ENCODE data around the gene PLA2G2C. TPM values are rescaled to one million over a fixed set of nuclear protein-coding genes. Genes with fewer than 3 reads are reported as not detected.
A peak's percentile ranks its signal among the peaks of the same experiment; 100 is the strongest.

Gene PLA2G2C
- polyA plus RNA-seq, 4 donors, result 0.01 TPM; not detected in 3

DNA sequence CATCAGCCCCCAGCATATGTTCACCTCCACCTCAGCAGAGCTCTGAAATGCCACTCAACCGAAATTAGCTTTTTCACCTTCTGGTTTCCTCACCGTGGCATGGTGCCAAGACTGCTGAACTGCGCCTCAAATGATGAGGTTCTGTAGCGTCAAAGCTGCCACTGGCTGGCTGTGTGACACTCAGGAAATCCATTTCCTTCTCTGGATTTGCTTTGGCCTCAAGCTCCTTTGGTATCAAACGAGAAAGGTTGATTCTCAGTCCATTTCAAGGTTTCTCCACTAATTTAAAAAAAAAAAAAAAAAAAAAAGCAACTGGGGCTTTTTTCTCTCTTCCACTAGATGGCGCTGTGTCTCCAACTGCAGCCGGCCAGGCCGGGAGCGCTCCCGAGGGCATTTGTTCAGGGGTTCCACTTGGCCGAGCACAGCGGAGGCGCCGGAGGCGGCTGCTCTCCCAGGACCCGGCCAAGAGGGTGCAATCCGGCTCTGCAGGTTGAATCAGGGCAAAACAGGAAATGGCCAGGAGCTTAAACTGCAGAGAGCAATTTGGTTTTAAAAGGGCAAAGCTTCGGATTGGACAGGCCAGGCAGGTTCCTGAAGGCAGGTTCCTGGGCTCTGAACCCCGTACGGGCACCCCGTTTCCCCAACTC lies 26.5 kb upstream of the PLA2G2C start:
- FAIRE-seq (no peak), DNase-seq (peak; percentile 70 to 75)
- no peak overlapping the region for H3K27ac ChIP-seq (ENCODE audit: low read depth in 1 of 3, low read length in 2 of 3)
- H3K4me3 ChIP-seq (ENCODE audit: low read depth in 1 of 3, low read length in 3 of 3), result no peak overlapping the region
- peaks cover 0 to 3% of the 10 kb centered on the region in 2 donors for H3K9me3 ChIP-seq (ENCODE audit: control insufficient read depth in 2 of 2, insufficient read depth in 1 of 2, low read depth in 1 of 2, low read length in 1 of 2)
- 2 to 4% (median 2%) methylated on average over 21 of the region's 21 CpGs for WGBS, 3 donors
- H3K4me1 ChIP-seq (ENCODE audit: control insufficient read depth in 3 of 3, insufficient read depth in 2 of 3, low read depth in 1 of 3, low read length in 2 of 3), result peaks cover 0 to 3% (median 3%) of the 10 kb centered on the region in 3 donors
- no peaks in the 10 kb centered on the region for H3K36me3 ChIP-seq (ENCODE audit: control insufficient read depth in 3 of 3, insufficient read depth in 2 of 3, low read depth in 1 of 3, low read length in 3 of 3)
- H3K27me3 ChIP-seq (ENCODE audit: control insufficient read depth in 3 of 3, insufficient read depth in 3 of 3, low read length in 3 of 3), result peaks cover 0 to 7% (median 4%) of the 10 kb centered on the region in 3 donors

DNA sequence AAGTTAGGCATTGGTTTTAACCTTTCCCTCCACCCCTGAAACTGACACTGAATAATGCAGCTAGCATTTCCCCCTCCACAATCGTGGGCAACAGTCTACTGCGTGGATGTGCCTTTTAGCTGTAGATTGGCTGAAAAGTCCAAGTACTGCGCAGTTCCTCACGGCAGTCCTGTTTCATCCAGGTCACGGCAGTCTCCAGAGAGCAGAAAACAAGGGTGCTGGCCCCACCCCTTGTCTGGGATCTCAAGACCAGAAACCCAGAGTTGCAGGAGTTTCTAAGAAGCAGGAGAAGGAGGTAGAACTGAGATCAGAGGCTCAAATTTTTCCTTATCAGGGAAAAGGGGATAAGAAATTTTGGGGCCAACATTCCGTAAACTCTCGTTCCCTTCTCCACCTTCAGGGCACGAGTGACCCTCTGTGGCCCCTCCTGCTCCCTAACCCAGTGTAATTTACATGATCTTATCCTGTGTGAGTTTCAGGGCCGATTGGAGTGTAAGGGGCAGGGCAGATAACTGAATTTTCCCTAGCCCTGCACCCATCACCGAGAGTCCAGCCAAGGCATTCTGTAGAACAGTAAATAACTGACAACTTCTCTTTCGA lies 25.9 kb upstream of the PLA2G2C start:
- Histone ChIP-seq H3K4me1 (ENCODE audit: control insufficient read depth in 3 of 3, insufficient read depth in 2 of 3, low read depth in 1 of 3, low read length in 2 of 3) (peaks cover 0 to 3% (median 3%) of the 10 kb centered on the region in 3 donors), H3K4me3 (ENCODE audit: low read depth in 1 of 3, low read length in 3 of 3) (no peak overlapping the region), H3K9me3 (ENCODE audit: control insufficient read depth in 2 of 2, insufficient read depth in 1 of 2, low read depth in 1 of 2, low read length in 1 of 2) (peaks cover 0 to 3% of the 10 kb centered on the region in 2 donors), H3K36me3 (ENCODE audit: control insufficient read depth in 3 of 3, insufficient read depth in 2 of 3, low read depth in 1 of 3, low read length in 3 of 3) (no peaks in the 10 kb centered on the region), H3K27ac (ENCODE audit: low read depth in 1 of 3, low read length in 2 of 3) (no peak overlapping the region), H3K27me3 (ENCODE audit: control insufficient read depth in 3 of 3, insufficient read depth in 3 of 3, low read length in 3 of 3) (peaks cover 0 to 7% (median 4%) of the 10 kb centered on the region in 3 donors)
- 45 to 57% (median 46%) methylated on average over 11 of the region's 11 CpGs for WGBS, 3 donors
- FAIRE-seq (no peak), DNase-seq (no peak)

DNA sequence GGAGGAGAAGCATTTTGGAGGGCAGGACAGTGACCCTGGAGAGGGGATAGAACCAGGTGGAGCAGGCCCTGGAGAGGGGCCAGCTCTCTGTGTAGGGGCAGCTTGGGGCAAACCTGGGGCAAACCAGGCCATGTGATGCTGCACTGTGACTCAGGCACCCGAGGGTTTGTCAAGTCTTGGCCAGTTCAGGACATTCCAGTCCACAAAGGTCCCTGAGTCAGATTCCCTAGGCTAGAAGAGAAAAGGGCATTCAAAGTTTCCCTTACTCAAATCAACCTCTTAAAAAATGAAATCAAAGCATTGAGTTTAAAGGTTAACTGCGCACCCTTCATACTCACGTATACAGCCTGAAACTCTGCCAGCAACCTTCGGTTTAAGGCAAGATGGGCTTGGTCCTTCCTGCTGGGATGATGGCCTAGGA lies 25.2 kb upstream of the PLA2G2C start:
- Histone ChIP-seq H3K36me3 (ENCODE audit: control insufficient read depth in 3 of 3, insufficient read depth in 2 of 3, low read depth in 1 of 3, low read length in 3 of 3) (no peaks in the 10 kb centered on the region), H3K27ac (ENCODE audit: low read depth in 1 of 3, low read length in 2 of 3) (no peak overlapping the region), H3K4me3 (ENCODE audit: low read depth in 1 of 3, low read length in 3 of 3) (no peak overlapping the region), H3K27me3 (ENCODE audit: control insufficient read depth in 3 of 3, insufficient read depth in 3 of 3, low read length in 3 of 3) (peaks cover 0 to 7% (median 4%) of the 10 kb centered on the region in 3 donors), H3K9me3 (ENCODE audit: control insufficient read depth in 2 of 2, insufficient read depth in 1 of 2, low read depth in 1 of 2, low read length in 1 of 2) (peaks cover 0 to 3% of the 10 kb centered on the region in 2 donors), H3K4me1 (ENCODE audit: control insufficient read depth in 3 of 3, insufficient read depth in 2 of 3, low read depth in 1 of 3, low read length in 2 of 3) (peaks cover 0 to 3% (median 3%) of the 10 kb centered on the region in 3 donors)
- DNase-seq (peak in 1 of 2 donors; percentile 80), FAIRE-seq (no peak)
- WGBS, 3 donors, result 9 to 35% (median 13%) methylated on average over 4 of the region's 4 CpGs

DNA sequence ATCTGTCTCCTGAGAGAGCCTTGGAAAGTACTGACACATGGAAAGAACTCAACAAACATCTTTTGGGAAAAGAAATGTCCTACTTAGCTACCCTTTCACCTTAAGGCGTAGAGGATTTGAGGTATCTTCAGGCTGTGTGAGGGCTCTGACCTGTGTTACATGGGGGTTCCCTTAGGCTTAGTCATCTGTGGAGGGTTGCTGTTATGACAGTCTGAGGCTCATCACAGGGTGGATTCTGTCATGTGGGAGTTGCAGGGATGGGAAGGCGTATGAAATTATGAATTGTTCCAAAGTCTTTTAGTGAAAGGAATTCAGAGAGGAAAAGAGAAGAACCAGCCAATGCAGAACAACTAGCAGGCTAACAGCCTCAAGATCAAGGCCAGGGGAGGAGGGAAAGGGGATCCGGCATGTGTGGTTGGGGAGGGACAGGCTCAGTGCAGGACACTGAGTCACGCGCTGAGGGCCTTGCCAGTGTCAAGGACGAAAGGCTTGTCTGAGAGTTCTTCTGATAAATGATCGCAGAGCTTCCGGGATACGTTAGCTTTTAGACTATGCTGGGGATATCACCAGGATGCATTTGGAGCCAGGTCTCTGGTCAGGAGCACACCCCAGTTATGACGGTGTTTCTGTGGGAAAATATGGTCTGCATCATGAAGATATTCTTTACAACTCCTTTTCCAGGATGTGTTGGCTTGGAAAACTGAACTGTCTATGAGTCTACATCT lies 24.6 kb upstream of the PLA2G2C start:
- DNase-seq, result no peak
- no peak for FAIRE-seq
- Histone ChIP-seq H3K27ac (ENCODE audit: low read depth in 1 of 3, low read length in 2 of 3) (no peak overlapping the region), H3K36me3 (ENCODE audit: control insufficient read depth in 3 of 3, insufficient read depth in 2 of 3, low read depth in 1 of 3, low read length in 3 of 3) (no peaks in the 10 kb centered on the region), H3K4me3 (ENCODE audit: low read depth in 1 of 3, low read length in 3 of 3) (no peak overlapping the region), H3K27me3 (ENCODE audit: control insufficient read depth in 3 of 3, insufficient read depth in 3 of 3, low read length in 3 of 3) (peaks cover 0 to 5% (median 2%) of the 10 kb centered on the region in 3 donors), H3K9me3 (ENCODE audit: control insufficient read depth in 2 of 2, insufficient read depth in 1 of 2, low read depth in 1 of 2, low read length in 1 of 2) (no peaks in the 10 kb centered on the region), H3K4me1 (ENCODE audit: control insufficient read depth in 3 of 3, insufficient read depth in 2 of 3, low read depth in 1 of 3, low read length in 2 of 3) (peaks cover 0 to 3% (median 3%) of the 10 kb centered on the region in 3 donors)
- WGBS, 3 donors, result 68 to 81% (median 74%) methylated on average over 10 of the region's 10 CpGs

DNA sequence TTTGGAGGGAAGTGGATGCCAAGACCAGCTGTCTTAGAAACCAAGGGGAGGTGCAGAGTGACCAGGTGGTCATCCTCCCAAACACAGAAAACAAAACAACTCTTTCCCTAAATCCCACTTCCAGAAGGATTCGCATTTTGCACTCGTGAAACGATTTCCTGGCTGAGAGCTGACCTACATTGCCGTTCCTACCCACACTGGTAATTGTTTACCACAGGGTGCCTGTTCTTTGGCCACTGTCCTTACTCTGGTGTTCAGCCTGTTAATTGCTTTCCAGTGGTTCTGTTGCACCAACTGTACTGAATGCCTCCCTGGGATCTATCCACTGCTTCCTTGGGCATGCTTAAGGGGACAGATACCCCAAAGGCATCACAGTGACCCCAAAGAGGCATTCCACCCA lies 23.2 kb upstream of the PLA2G2C start:
- FAIRE-seq (no peak), DNase-seq (no peak)
- no peaks in the 10 kb centered on the region for H3K9me3 ChIP-seq (ENCODE audit: control insufficient read depth in 2 of 2, insufficient read depth in 1 of 2, low read depth in 1 of 2, low read length in 1 of 2)
- H3K4me1 ChIP-seq (ENCODE audit: control insufficient read depth in 3 of 3, insufficient read depth in 2 of 3, low read depth in 1 of 3, low read length in 2 of 3), result peaks cover 0 to 3% (median 3%) of the 10 kb centered on the region in 3 donors
- H3K27me3 ChIP-seq (ENCODE audit: control insufficient read depth in 3 of 3, insufficient read depth in 3 of 3, low read length in 3 of 3), result peaks cover 0 to 5% (median 2%) of the 10 kb centered on the region in 3 donors
- no peaks in the 10 kb centered on the region for H3K36me3 ChIP-seq (ENCODE audit: control insufficient read depth in 3 of 3, insufficient read depth in 2 of 3, low read depth in 1 of 3, low read length in 3 of 3)
- H3K27ac ChIP-seq (ENCODE audit: low read depth in 1 of 3, low read length in 2 of 3), result no peak overlapping the region
- 69 to 96% (median 85%) methylated on average over 4 of the region's 4 CpGs for WGBS, 3 donors
- H3K4me3 ChIP-seq (ENCODE audit: low read depth in 1 of 3, low read length in 3 of 3), result no peak overlapping the region

DNA sequence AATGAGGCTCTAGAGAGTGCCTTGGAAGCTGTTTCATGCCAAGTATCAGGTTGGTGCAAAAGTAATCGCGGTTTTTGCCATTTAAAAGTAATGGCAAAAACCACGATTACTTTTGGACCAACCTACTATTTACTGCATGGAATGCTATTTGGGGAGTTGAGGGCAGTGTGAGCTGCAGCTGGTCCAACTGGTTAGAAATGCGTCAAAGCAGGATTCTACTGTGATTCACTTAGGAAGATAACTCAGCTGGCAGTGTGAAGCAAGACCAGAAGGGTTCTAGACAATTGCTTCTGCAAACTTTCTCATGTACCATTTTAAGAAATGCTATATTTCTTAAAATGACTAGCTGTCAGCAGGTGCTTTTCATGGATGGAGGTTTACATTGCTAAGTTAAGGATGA lies 21.2 kb upstream of the PLA2G2C start:
- Histone ChIP-seq H3K36me3 (ENCODE audit: control insufficient read depth in 3 of 3, insufficient read depth in 2 of 3, low read depth in 1 of 3, low read length in 3 of 3) (no peaks in the 10 kb centered on the region), H3K4me1 (ENCODE audit: control insufficient read depth in 3 of 3, insufficient read depth in 2 of 3, low read depth in 1 of 3, low read length in 2 of 3) (peaks cover 0 to 3% (median 0%) of the 10 kb centered on the region in 3 donors), H3K27ac (ENCODE audit: low read depth in 1 of 3, low read length in 2 of 3) (no peak overlapping the region), H3K4me3 (ENCODE audit: low read depth in 1 of 3, low read length in 3 of 3) (no peak overlapping the region), H3K9me3 (ENCODE audit: control insufficient read depth in 2 of 2, insufficient read depth in 1 of 2, low read depth in 1 of 2, low read length in 1 of 2) (no peaks in the 10 kb centered on the region), H3K27me3 (ENCODE audit: control insufficient read depth in 3 of 3, insufficient read depth in 3 of 3, low read length in 3 of 3) (peaks cover 0 to 3% (median 2%) of the 10 kb centered on the region in 3 donors)
- FAIRE-seq, result no peak
- DNase-seq, result no peak
- 80 to 88% (median 87%) methylated on average over 4 of the region's 4 CpGs for WGBS, 3 donors

DNA sequence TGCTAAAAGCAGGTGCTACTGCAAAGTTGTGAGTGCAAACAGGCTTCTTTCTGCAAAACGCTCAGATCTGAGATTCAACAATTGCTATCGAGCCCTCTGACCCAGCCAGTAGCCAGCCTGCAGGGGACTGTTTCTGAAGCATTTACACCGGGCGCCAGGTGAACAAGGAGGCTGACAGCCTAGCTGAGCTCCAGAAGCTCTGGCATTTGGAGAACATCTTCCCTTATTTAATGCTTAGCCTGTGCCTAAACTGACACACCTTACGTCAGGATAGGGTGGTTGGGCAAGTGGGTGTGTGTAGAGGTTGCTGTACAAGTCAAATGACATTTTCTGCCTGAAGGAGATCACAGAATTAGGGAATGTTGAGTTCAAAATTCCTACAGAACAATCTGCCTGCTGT lies 15.8 kb upstream of the PLA2G2C start:
- H3K4me3 ChIP-seq (ENCODE audit: low read depth in 1 of 3, low read length in 3 of 3), result no peak overlapping the region
- no peaks in the 10 kb centered on the region for H3K9me3 ChIP-seq (ENCODE audit: control insufficient read depth in 2 of 2, insufficient read depth in 1 of 2, low read depth in 1 of 2, low read length in 1 of 2)
- H3K4me1 ChIP-seq (ENCODE audit: control insufficient read depth in 3 of 3, insufficient read depth in 2 of 3, low read depth in 1 of 3, low read length in 2 of 3), result no peaks in the 10 kb centered on the region
- H3K27me3 ChIP-seq (ENCODE audit: control insufficient read depth in 3 of 3, insufficient read depth in 3 of 3, low read length in 3 of 3), result peaks cover 0 to 3% (median 0%) of the 10 kb centered on the region in 3 donors
- DNase-seq (no peak), FAIRE-seq (no peak)
- no peak overlapping the region for H3K27ac ChIP-seq (ENCODE audit: low read depth in 1 of 3, low read length in 2 of 3)
- no peaks in the 10 kb centered on the region for H3K36me3 ChIP-seq (ENCODE audit: control insufficient read depth in 3 of 3, insufficient read depth in 2 of 3, low read depth in 1 of 3, low read length in 3 of 3)
- WGBS, 3 donors, result 88 to 93% (median 90%) methylated on average over 5 of the region's 5 CpGs

DNA sequence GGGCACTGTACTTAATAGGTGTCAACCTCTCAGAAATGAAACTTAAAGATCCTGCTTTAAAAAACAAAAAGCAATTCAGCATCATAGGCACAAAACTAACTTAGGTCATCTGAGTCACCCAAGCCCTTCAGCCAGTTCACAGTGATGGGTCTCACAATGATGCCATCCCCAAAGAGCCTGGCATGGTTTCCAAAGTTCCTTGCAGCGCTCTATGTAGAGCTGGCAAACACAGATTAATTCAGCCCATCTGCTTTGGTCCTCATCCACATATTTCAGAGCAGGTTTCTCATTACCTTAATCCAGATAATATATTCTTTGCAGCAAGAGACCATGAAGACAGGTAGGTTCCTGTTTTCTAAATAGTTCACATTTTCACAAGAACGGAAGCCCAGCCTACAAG lies 14.6 kb upstream of the PLA2G2C start:
- H3K9me3 ChIP-seq (ENCODE audit: control insufficient read depth in 2 of 2, insufficient read depth in 1 of 2, low read depth in 1 of 2, low read length in 1 of 2), result no peaks in the 10 kb centered on the region
- 78 to 97% (median 86%) methylated on average over 2 of the region's 2 CpGs for WGBS, 3 donors
- peaks cover 0 to 3% (median 0%) of the 10 kb centered on the region in 3 donors for H3K27me3 ChIP-seq (ENCODE audit: control insufficient read depth in 3 of 3, insufficient read depth in 3 of 3, low read length in 3 of 3)
- no peaks in the 10 kb centered on the region for H3K4me1 ChIP-seq (ENCODE audit: control insufficient read depth in 3 of 3, insufficient read depth in 2 of 3, low read depth in 1 of 3, low read length in 2 of 3)
- no peak overlapping the region for H3K27ac ChIP-seq (ENCODE audit: low read depth in 1 of 3, low read length in 2 of 3)
- no peak for FAIRE-seq
- no peak overlapping the region for H3K4me3 ChIP-seq (ENCODE audit: low read depth in 1 of 3, low read length in 3 of 3)
- no peak for DNase-seq
- no peaks in the 10 kb centered on the region for H3K36me3 ChIP-seq (ENCODE audit: control insufficient read depth in 3 of 3, insufficient read depth in 2 of 3, low read depth in 1 of 3, low read length in 3 of 3)

Measured in small intestine (tissue), 7 donors.